ENCODE measurements around the gene RABGAP1L.
"Not testable (repeated sequence)": the region's sequence is repeated elsewhere in the genome, so short reads cannot be mapped to it uniquely, and the experiment has no call there.

RABGAP1L gene

GRCh38 chr1:174309490-174309889, 150.2 kb downstream of the RABGAP1L start:
- no peak for DNase-seq

DNA sequence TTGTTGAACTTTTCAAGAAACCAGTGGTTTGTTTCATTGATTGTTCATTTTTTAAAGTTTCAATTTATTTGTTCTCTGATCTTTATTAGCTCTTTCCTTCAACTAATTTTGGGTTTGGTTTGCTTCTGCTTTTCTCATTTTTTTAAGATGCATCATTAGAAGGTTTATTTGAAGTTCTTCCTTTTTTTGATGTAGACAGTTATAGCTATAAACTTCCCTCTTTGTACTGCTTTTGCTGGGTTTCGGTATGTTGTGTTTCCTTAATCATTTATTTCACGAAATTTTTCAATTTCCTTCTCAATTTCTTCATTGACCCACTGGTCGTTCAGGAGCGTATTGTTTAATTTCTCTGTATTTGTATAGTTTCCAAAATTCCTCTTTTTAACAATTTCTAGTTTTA, 155.1 kb downstream of the RABGAP1L start:
- DNase-seq, result no peak

- no peak for DNase-seq
These were observed 155.9 kb downstream of the RABGAP1L start for GRCh38 chr1:174315239-174315638.

DNA sequence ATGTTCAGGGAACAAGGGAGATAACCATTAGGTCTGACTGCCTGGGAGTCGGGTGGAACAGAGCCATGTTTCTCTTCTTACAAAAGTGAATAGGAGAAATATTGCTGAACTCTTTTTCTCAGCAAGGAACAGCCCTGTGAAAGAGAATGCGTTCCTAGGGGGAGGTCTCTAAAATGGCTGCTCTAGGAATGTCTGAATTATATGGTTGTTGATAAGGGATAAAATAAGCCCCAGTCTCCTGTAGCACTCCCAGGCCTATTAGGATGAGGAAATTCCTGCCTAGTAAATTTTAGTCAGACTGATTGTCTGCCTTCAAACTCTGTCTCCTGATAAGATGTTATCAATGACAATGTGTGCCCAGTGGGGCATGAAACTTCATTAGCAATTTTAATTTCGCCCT, 161.6 kb downstream of the RABGAP1L start:
- DNase-seq, result not testable (repeated sequence)

- DNase-seq, result no peak
These were observed 163.0 kb downstream of the RABGAP1L start for GRCh38 chr1:174322202-174322862.

GRCh38 chr1:174324493-174324892, 165.2 kb downstream of the RABGAP1L start:
- no peak for DNase-seq

GRCh38 chr1:174324939-174325338, 165.6 kb downstream of the RABGAP1L start:
- DNase-seq, result no peak

GRCh38 chr1:174326278-174326677, 167.0 kb downstream of the RABGAP1L start:
- no peak for DNase-seq

GRCh38 chr1:174333437-174333836, 174.1 kb downstream of the RABGAP1L start:
- DNase-seq, result no peak

GRCh38 chr1:174337000-174337681, 177.8 kb downstream of the RABGAP1L start:
- DNase-seq, result no peak

DNA sequence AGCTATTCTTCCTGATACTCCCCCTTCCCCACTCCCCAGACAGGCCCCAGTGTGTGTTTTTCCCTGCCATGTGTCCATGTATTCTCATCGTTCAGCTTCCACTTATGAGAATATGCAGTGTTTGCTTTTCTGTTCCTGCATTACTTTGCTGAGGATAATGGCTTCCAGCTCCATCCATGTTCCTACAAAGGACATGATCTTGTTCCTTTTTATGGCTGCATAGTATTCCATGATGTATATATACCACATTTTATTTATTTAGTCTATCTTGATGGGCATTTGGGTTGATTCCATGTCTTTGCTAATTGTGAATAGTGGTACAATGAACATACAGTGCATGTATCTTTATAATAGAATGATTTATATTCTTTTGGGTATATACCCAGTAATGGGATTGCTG, 181.1 kb downstream of the RABGAP1L start:
- DNase-seq, result not testable (repeated sequence)

DNA sequence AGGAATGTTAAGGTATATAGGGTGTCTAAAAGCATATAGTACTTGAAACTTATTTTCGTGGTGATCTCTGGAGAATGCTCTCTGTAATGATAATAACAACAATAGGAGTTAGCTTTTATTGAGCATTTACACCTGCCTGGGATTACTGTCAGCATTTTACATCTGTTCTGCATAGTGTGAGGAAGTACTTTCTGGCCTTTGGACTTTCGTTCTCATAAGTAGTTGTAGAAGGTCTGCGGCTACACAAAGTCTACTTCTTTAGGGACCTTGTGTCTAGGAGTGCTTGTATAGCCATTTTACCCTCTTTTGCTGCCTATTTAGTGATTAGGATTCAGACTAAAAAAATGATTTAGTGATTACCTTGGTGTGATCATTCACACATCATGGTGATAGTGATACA, 184.8 kb downstream of the RABGAP1L start:
- no peak for DNase-seq

GRCh38 chr1:174352117-174352516, 192.8 kb downstream of the RABGAP1L start:
- DNase-seq, result no peak

GRCh38 chr1:174352883-174353608, 193.7 kb downstream of the RABGAP1L start:
- DNase-seq, result no peak

DNA sequence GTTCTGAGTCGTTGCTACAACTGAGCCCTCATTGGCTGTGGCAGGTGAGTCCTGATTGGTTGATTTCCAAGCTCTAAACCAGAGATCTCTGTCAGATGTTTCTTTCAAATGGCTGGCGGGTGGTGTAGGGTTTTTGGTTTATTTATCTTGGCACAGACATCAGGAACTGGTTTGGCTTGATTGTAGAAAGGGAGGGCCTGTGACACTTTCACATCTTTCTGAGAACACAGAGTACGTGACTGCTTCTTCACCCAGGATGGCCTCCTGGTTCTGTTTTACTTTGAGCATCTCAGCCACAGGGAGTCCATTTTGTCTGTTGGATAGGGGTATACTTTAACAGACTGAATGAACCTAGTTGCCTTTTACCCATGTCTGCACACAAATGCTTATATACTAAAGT, 199.0 kb downstream of the RABGAP1L start:
- DNase-seq, result no peak

DNA sequence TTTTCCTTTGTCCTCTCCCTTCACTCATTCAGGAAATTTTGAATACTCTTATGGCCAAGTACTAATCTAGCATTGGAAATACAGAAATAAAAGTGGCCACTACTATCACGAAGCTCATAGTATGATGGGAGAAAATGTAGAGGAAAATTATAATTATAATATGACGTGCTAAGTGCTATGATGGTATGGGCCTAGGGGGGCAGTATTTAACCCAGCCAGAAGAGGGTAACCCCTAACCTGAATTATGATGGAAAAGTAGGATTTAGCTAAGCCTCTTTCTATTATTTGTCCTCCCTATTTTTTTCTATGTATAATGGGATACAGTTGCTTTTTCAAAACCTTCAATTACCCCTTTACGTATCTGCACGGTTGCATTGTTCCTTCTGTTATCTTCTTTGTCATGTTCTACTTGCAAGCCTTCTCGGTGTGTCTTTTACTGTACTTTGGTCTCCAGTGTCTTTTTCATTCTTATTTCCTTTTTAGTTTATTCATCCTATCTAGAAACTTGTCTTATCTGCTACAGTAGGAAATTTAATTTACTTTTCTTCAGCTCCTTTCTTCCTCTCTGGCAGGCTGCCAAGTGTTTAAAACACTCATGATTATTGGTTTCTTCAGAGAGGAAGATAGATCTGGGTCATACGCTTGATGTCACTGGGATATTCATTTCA, 199.6 kb downstream of the RABGAP1L start:
- DNase-seq, result no peak

GRCh38 chr1:174359454-174359805, 200.1 kb downstream of the RABGAP1L start:
- no peak for DNase-seq

DNA sequence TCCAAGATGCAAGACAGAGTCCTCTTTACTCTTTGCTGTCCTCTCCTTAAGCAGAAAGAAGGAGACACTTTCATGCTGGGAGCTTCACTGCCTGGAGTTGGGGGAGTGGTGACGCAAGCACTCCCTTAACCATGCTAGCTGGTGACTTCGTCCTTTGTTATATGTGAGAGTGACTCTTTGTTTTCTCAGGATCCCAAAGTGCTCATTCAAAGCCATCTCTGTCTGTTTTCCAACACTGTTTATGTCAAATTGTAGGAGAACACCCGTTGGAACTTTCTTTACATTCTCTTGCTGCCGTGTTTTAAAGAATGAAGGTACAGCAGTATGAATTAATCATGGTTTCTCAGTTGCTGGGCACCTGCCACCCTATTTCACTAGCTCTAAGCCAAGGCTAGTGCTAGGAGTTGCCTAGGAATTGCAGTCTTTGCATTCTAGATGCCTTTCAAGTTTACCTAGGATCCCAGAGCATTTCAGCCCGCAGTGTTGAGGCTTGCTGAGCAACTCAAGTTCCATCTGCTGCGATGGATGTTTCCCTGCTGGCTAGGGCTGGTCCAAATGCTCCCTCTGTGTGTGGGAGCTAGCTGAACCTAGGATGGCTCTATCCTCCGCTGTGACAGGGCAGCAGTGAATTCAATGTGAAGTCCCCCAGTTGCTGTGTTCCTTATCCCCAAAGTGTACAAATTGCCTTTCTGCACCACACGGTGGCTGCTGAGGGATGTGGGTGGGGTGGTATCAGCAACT, 205.8 kb downstream of the RABGAP1L start:
- no peak for DNase-seq

DNA sequence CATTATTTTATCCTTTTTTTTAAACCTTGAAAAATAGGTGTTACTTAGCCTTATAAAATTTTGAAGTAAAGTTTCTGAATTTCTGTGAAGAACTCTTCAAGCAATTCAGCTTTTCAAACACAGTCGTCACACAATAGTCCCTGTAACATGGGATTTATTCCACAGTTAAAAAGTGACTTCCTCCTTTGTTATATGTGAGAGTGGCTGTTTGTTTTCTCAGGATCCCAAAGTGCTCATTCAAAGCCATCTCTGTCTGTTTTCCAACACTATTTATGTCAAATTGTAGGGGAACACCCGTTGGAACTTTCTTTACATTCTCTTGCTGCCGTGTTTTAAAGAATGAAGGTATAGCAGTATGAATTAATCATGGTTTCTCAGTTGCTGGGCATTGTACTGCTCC, 207.6 kb downstream of the RABGAP1L start:
- no peak for DNase-seq

GRCh38 chr1:174367892-174368291, 208.6 kb downstream of the RABGAP1L start:
- no peak for DNase-seq

DNA sequence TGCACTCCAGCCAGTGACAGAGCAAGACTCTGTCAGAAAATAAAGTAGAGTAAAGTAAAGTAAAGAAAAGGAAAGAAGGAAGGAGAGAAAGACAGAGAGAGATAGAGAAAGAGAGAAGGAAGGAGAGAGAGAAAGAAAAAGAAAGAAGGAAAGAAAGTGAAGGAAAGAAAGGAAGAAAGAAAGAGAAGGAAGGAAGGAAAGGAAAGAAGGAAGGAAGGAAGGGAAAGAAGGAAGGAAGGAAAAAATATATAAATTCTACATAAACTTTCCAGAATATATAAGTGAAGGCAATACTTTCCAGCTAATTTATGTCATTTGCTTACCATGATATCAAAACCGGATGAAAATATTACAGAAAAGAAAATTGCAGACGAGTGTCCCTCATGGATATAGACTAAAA, 216.7 kb downstream of the RABGAP1L start:
- no peak for DNase-seq

- no peak for DNase-seq
These were observed 232.4 kb downstream of the RABGAP1L start for GRCh38 chr1:174391716-174392115.

GRCh38 chr1:174393885-174394284, 234.6 kb downstream of the RABGAP1L start:
- DNase-seq, result no peak

All from CD4-positive, alpha-beta T cell treated with Interleukin-4 for 4 hours (primary cell).